Measurements from ENCODE around the gene TPR.

DNA sequence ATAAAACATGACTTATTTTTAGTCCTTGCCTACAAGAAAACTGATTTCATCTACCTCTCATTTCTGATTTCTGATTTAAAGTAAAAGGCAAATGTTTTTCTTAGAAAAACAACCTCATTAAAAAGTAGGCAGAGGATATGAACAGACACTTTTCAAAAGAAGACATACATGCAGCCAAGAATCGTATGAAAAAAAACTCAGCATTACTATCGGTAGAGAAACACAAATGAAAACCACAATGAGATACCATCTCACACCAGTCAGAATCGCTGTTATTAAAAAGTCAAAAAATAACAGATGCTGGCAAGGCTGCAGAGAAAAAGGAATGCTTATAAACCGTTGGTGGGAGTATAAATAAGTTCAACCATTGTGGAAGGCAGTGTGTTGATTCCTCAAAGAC is 16.8 kb upstream of the TPR start:
- TF ChIP-seq, protein P1, sequence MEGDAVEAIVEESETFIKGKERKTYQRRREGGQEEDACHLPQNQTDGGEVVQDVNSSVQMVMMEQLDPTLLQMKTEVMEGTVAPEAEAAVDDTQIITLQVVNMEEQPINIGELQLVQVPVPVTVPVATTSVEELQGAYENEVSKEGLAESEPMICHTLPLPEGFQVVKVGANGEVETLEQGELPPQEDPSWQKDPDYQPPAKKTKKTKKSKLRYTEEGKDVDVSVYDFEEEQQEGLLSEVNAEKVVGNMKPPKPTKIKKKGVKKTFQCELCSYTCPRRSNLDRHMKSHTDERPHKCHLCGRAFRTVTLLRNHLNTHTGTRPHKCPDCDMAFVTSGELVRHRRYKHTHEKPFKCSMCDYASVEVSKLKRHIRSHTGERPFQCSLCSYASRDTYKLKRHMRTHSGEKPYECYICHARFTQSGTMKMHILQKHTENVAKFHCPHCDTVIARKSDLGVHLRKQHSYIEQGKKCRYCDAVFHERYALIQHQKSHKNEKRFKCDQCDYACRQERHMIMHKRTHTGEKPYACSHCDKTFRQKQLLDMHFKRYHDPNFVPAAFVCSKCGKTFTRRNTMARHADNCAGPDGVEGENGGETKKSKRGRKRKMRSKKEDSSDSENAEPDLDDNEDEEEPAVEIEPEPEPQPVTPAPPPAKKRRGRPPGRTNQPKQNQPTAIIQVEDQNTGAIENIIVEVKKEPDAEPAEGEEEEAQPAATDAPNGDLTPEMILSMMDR (IDR thresholded peaks at IDR 0.05; ENCODE audit: poor library complexity), result no peak
- no peak for TF ChIP-seq EZH2phosphoT487 (IDR thresholded peaks at IDR 0.05; ENCODE audit: low read depth, severe bottlenecking, unreplicated experiment)
- TF ChIP-seq EZH2 (IDR thresholded peaks at IDR 0.05; ENCODE audit: borderline replicate concordance), result no peak

All from hepatocyte (in vitro differentiated cells).